Measurements from ENCODE around the gene LRP6. TPM values are rescaled to one million over a fixed set of nuclear protein-coding genes. Genes with fewer than 3 reads are reported as not detected.

The LRP6 gene
- total and polyA plus RNA-seq, 2 of the 8 experiments (the other 6 are each of a cell fraction or from before 2014, with no cell fraction given): 53.6 to 73.2 TPM

DNA sequence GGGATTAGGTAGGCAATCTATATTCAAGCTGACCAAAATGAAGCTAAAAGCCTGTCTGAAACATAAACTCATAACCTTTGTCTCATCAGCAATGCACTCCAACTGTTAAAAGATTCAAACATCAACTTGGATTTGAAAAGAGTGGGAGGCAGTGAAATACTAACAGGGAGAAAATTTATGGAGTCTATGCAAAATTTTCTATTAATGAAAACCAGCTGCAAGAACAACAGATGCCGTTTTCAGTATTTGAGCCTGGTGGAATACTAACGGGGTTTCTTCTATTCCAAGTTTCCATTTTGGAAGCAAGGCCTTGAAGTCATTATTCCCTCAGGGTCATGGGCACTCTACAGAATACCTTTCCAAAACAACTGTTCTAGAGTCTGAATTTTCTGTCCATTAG is 88.3 kb downstream of the LRP6 start:
- Histone ChIP-seq H3K4ac (replicated peaks; ENCODE audit: insufficient read length, low read depth, low read length) (no peak overlapping the region), H3K79me2 (ENCODE audit: control insufficient read depth in 1 of 2, insufficient read depth in 2 of 2, low read length in 2 of 2) (peaks cover 0 to 43% of the 10 kb centered on the region in 2 experiments; a peak in 2 of 4 replicates), H3K23me2 (ENCODE audit: low read depth, low read length) (no peaks in the 10 kb centered on the region), H3K9me3 (ENCODE audit: insufficient read depth in 2 of 2, low read depth in 1 of 2, low read length in 1 of 2) (no peaks in the 10 kb centered on the region), H2BK20ac (ENCODE audit: low read length) (no peak overlapping the region), H3K79me1 (ENCODE audit: low read depth, low read length) (no peaks in the 10 kb centered on the region), H4K8ac (ENCODE audit: extremely low read depth, insufficient read depth, low read length) (no peak overlapping the region), H4K91ac (replicated peaks; ENCODE audit: insufficient read length, low read length) (no peak overlapping the region), H2AFZ (ENCODE audit: low read length) (no peak overlapping the region), H3K14ac (ENCODE audit: insufficient read length) (no peak overlapping the region), H3K27me3 (replicated peaks in 1 of 4; ENCODE audit: control insufficient read depth in 3 of 4, extremely low read depth in 1 of 4, insufficient read depth in 3 of 4, low read length in 3 of 4) (no peaks in the 10 kb centered on the region), H3K18ac (ENCODE audit: extremely low read depth, low read length) (no peak overlapping the region), H3K4me2 (ENCODE audit: insufficient read depth in 1 of 2, low read depth in 2 of 2, low read length in 2 of 2) (no peak overlapping the region), H4K5ac (ENCODE audit: insufficient read length, low read depth, low read length) (no peak overlapping the region), H3K23ac (ENCODE audit: insufficient read length) (no peak overlapping the region), H2BK120ac (replicated peaks; ENCODE audit: low read depth, low read length) (no peak overlapping the region), H3K4me3 (ENCODE audit: extremely low read depth in 1 of 4, insufficient read depth in 2 of 4, low read depth in 3 of 4, low read length in 4 of 4) (no peak overlapping the region), H2AK5ac (ENCODE audit: low read depth, low read length) (no peak overlapping the region), H4K20me1 (replicated peaks in 1 of 2; ENCODE audit: control insufficient read depth in 1 of 2, insufficient read depth in 2 of 2, low read length in 2 of 2) (no peaks in the 10 kb centered on the region), H2BK5ac (ENCODE audit: low read depth, low read length) (no peak overlapping the region), H3K4me1 (replicated peaks in 1 of 4; ENCODE audit: control insufficient read depth in 3 of 4, insufficient read depth in 4 of 4, low read length in 3 of 4) (no peaks in the 10 kb centered on the region), H2BK12ac (ENCODE audit: low read depth, low read length) (no peak overlapping the region), H3K56ac (replicated peaks; ENCODE audit: insufficient read length, low read depth, low read length) (no peak overlapping the region), H3K36me3 (ENCODE audit: control insufficient read depth in 2 of 4, insufficient read depth in 4 of 4, low read length in 3 of 4) (peaks cover 0 to 22% (median 6%) of the 10 kb centered on the region in 4 experiments; a peak in 6 of 8 replicates), H3K9ac (replicated peaks in 1 of 4; ENCODE audit: extremely low read depth in 1 of 4, low read depth in 3 of 4, low read length in 3 of 4) (no peak overlapping the region), H2BK15ac (ENCODE audit: low read length) (no peak overlapping the region), H3K27ac (ENCODE audit: low read depth, low read length) (no peak overlapping the region)
- FAIRE-seq: no peak
- 84% methylated on average over 2 of the region's 2 CpGs; no CpG with 5 or more reads in 1 of the 2 experiments for WGBS, 2 experiments (ENCODE audit: extremely low coverage in 1 of 2, insufficient coverage in 1 of 2, insufficient read length in 1 of 2, insufficient replicate concordance in 2 of 2, low coverage in 1 of 2, low lambda C conversion rate in 2 of 2, missing lambda C conversion rate in 1 of 2)
- ChIA-PET CTCF (ENCODE audit: partially characterized antibody) (interaction anchor here (0.6 to 1.1 kb wide), 2 partner anchors 11 to 17 kb away, joined by 3 read pairs; no protein-coding TSS in a partner anchor), POLR2A (ENCODE audit: partially characterized antibody) (interaction anchor here (1.6 kb wide), 1 partner anchor 87 kb away, joined by 3 read pairs; no protein-coding TSS in a partner anchor)
- DNase-seq (ENCODE audit: low read depth in 1 of 2, low spot score in 2 of 2): no peak
- TF ChIP-seq, protein P1, sequence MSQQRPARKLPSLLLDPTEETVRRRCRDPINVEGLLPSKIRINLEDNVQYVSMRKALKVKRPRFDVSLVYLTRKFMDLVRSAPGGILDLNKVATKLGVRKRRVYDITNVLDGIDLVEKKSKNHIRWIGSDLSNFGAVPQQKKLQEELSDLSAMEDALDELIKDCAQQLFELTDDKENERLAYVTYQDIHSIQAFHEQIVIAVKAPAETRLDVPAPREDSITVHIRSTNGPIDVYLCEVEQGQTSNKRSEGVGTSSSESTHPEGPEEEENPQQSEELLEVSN (IDR thresholded peaks at IDR 0.05): no peak
- TF ChIP-seq CREB1 (IDR thresholded peaks at IDR 0.05) (no peak), SIN3A (conservative IDR thresholded peaks at IDR 0.05 in 1 of 2, IDR thresholded peaks at IDR 0.05 in 1 of 2; ENCODE audit: low read depth in 1 of 2, low read length in 2 of 2) (no peak), CBX5 (IDR thresholded peaks at IDR 0.05; ENCODE audit: low read depth, low read length) (no peak), FOSL1 (IDR thresholded peaks at IDR 0.05; ENCODE audit: insufficient read depth, low read depth, low read length) (no peak), SUZ12 (IDR thresholded peaks at IDR 0.05; ENCODE audit: low read length) (no peak), TBP (IDR thresholded peaks at IDR 0.05; ENCODE audit: low read depth, low read length) (no peak)
- TF ChIP-seq, protein P2, sequence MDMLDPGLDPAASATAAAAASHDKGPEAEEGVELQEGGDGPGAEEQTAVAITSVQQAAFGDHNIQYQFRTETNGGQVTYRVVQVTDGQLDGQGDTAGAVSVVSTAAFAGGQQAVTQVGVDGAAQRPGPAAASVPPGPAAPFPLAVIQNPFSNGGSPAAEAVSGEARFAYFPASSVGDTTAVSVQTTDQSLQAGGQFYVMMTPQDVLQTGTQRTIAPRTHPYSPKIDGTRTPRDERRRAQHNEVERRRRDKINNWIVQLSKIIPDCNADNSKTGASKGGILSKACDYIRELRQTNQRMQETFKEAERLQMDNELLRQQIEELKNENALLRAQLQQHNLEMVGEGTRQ (IDR thresholded peaks at IDR 0.05; ENCODE audit: low read length): no peak
- TF ChIP-seq, protein P3, sequence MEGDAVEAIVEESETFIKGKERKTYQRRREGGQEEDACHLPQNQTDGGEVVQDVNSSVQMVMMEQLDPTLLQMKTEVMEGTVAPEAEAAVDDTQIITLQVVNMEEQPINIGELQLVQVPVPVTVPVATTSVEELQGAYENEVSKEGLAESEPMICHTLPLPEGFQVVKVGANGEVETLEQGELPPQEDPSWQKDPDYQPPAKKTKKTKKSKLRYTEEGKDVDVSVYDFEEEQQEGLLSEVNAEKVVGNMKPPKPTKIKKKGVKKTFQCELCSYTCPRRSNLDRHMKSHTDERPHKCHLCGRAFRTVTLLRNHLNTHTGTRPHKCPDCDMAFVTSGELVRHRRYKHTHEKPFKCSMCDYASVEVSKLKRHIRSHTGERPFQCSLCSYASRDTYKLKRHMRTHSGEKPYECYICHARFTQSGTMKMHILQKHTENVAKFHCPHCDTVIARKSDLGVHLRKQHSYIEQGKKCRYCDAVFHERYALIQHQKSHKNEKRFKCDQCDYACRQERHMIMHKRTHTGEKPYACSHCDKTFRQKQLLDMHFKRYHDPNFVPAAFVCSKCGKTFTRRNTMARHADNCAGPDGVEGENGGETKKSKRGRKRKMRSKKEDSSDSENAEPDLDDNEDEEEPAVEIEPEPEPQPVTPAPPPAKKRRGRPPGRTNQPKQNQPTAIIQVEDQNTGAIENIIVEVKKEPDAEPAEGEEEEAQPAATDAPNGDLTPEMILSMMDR (IDR thresholded peaks at IDR 0.05; ENCODE audit: control extremely low read depth in 1 of 3, insufficient read depth in 1 of 3, low read depth in 1 of 3, low read length in 3 of 3): no peak

All from H1 (cell line).